Measurements from ENCODE around the gene SND1.

The SND1 gene

GRCh38 chr7:128004623-128005022 is 352.6 kb downstream of the SND1 start:
- TF ChIP-seq POLR2AphosphoS5 (IDR thresholded peaks at IDR 0.05; ENCODE audit: low read depth, low read length) (no peak), TAF1 (IDR thresholded peaks at IDR 0.05; ENCODE audit: borderline replicate concordance, low read depth, low read length) (no peak), POLR2A (IDR thresholded peaks at IDR 0.05; ENCODE audit: low read depth, low read length) (no peak)
- DNase-seq (ENCODE audit: insufficient read length) (no peak), FAIRE-seq (no peak)

GRCh38 chr7:128005117-128005516 is 353.1 kb downstream of the SND1 start:
- no peak for DNase-seq (ENCODE audit: insufficient read length)

GRCh38 chr7:128005759-128006159 is 353.8 kb downstream of the SND1 start:
- DNase-seq (ENCODE audit: insufficient read length) (no peak), FAIRE-seq (no peak)
- TF ChIP-seq POLR2A (IDR thresholded peaks at IDR 0.05; ENCODE audit: low read depth, low read length) (no peak), TAF1 (IDR thresholded peaks at IDR 0.05; ENCODE audit: borderline replicate concordance, low read depth, low read length) (no peak)

More at GRCh38 chr7:128005117-128005516, 353.1 kb downstream of the SND1 start:
- no peak for FAIRE-seq
- no peak for TF ChIP-seq POLR2A (IDR thresholded peaks at IDR 0.05; ENCODE audit: low read depth, low read length)
- TF ChIP-seq TAF1 (IDR thresholded peaks at IDR 0.05; ENCODE audit: borderline replicate concordance, low read depth, low read length), result no peak
- no peak for TF ChIP-seq POLR2AphosphoS5 (IDR thresholded peaks at IDR 0.05; ENCODE audit: low read depth, low read length)

- DNase-seq (ENCODE audit: insufficient read length), result no peak
- TF ChIP-seq POLR2A (IDR thresholded peaks at IDR 0.05; ENCODE audit: low read depth, low read length) (no peak), TAF1 (IDR thresholded peaks at IDR 0.05; ENCODE audit: borderline replicate concordance, low read depth, low read length) (no peak), POLR2AphosphoS5 (IDR thresholded peaks at IDR 0.05; ENCODE audit: low read depth, low read length) (no peak)
- FAIRE-seq, result no peak
Observed at GRCh38 chr7:128006550-128007302, 354.7 kb downstream of the SND1 start.

GRCh38 chr7:128007303-128007680 is 355.3 kb downstream of the SND1 start:
- DNase-seq (ENCODE audit: insufficient read length) (no peak), FAIRE-seq (no peak)
- TF ChIP-seq POLR2A (IDR thresholded peaks at IDR 0.05; ENCODE audit: low read depth, low read length) (no peak), POLR2AphosphoS5 (IDR thresholded peaks at IDR 0.05; ENCODE audit: low read depth, low read length) (no peak), TAF1 (IDR thresholded peaks at IDR 0.05; ENCODE audit: borderline replicate concordance, low read depth, low read length) (no peak)

- FAIRE-seq (no peak), DNase-seq (ENCODE audit: insufficient read length) (no peak)
- no peak for TF ChIP-seq POLR2AphosphoS5 (IDR thresholded peaks at IDR 0.05; ENCODE audit: low read depth, low read length)
Observed at GRCh38 chr7:128008141-128008540, 356.1 kb downstream of the SND1 start.

GRCh38 chr7:128008744-128009143 is 356.8 kb downstream of the SND1 start:
- DNase-seq (ENCODE audit: insufficient read length), result no peak
- TF ChIP-seq TAF1 (IDR thresholded peaks at IDR 0.05; ENCODE audit: borderline replicate concordance, low read depth, low read length) (no peak), POLR2A (IDR thresholded peaks at IDR 0.05; ENCODE audit: low read depth, low read length) (no peak), POLR2AphosphoS5 (IDR thresholded peaks at IDR 0.05; ENCODE audit: low read depth, low read length) (no peak)
- FAIRE-seq, result no peak

- no peak for DNase-seq (ENCODE audit: insufficient read length)
- FAIRE-seq, result no peak
- TF ChIP-seq POLR2AphosphoS5 (IDR thresholded peaks at IDR 0.05; ENCODE audit: low read depth, low read length), result no peak
- TF ChIP-seq POLR2A (IDR thresholded peaks at IDR 0.05; ENCODE audit: low read depth, low read length), result no peak
- TF ChIP-seq TAF1 (IDR thresholded peaks at IDR 0.05; ENCODE audit: borderline replicate concordance, low read depth, low read length), result no peak
Observed at GRCh38 chr7:128010391-128011127, 358.6 kb downstream of the SND1 start.

- FAIRE-seq (no peak), DNase-seq (ENCODE audit: insufficient read length) (no peak)
- no peak for TF ChIP-seq POLR2AphosphoS5 (IDR thresholded peaks at IDR 0.05; ENCODE audit: low read depth, low read length)
Observed at GRCh38 chr7:128011131-128011661, 359.2 kb downstream of the SND1 start.

GRCh38 chr7:128014811-128015210 is 362.8 kb downstream of the SND1 start:
- TF ChIP-seq TAF1 (IDR thresholded peaks at IDR 0.05; ENCODE audit: borderline replicate concordance, low read depth, low read length) (no peak), POLR2AphosphoS5 (IDR thresholded peaks at IDR 0.05; ENCODE audit: low read depth, low read length) (no peak), POLR2A (IDR thresholded peaks at IDR 0.05; ENCODE audit: low read depth, low read length) (no peak)
- FAIRE-seq (no peak), DNase-seq (ENCODE audit: insufficient read length) (no peak)

GRCh38 chr7:128017460-128017859 is 365.5 kb downstream of the SND1 start:
- DNase-seq (ENCODE audit: insufficient read length) (no peak), FAIRE-seq (no peak)
- no peak for TF ChIP-seq TAF1 (IDR thresholded peaks at IDR 0.05; ENCODE audit: borderline replicate concordance, low read depth, low read length)
- no peak for TF ChIP-seq POLR2AphosphoS5 (IDR thresholded peaks at IDR 0.05; ENCODE audit: low read depth, low read length)
- TF ChIP-seq POLR2A (IDR thresholded peaks at IDR 0.05; ENCODE audit: low read depth, low read length), result no peak

Data from GM12892 (cell line).